Measurements from ENCODE around the gene TRIM62.

- TF ChIP-seq CTCF (conservative IDR thresholded peaks at IDR 0.05; ENCODE audit: low read length) (no peak), EZH2phosphoT487 (IDR thresholded peaks at IDR 0.05; ENCODE audit: borderline replicate concordance) (no peak)
These were observed 31.3 kb downstream of the TRIM62 start for GRCh38 chr1:33150522-33150921.

All from Loucy (cell line).